ENCODE data around the gene FOXP1.

GRCh38 chr3:70947579-70947978 is 635.9 kb downstream of the FOXP1 start:
- TF ChIP-seq POLR2A (IDR thresholded peaks at IDR 0.05; ENCODE audit: low read depth) (no peak), CTCF (IDR thresholded peaks at IDR 0.05) (no peak), POLR2AphosphoS5 (IDR thresholded peaks at IDR 0.05) (no peak), EP300 (IDR thresholded peaks at IDR 0.05) (no peak)

Data from esophagus muscularis mucosa (tissue), 4 donors.